ENCODE data around the gene ELK4.

Gene ELK4

DNA sequence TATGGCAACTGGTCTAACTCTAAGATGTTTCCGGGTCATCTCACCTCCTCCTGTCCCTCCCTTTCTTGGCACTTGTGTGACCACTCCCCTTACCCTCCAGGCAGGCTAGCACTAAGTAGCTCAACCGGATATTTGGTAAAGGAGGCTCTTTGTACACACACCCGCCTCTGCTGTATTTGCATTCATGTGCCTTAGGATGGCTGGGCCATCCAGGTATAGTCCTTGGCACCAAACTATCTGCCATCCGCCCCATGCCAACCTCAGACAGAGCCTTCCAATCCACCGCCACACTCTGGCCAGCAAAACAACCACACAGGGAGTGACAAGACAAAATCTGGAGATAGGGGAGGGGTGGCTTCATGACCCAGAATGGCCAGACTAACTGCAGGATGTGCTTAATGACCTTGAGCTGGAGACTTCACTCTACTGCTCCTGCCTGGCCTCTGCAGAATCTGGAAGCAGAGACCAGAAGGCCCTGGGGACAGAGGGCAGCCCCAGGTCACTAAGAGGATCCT lies 67.8 kb downstream of the ELK4 start:
- DNase-seq (ENCODE audit: low read depth), result no peak
- no peak for TF ChIP-seq CTCF (conservative IDR thresholded peaks at IDR 0.05; ENCODE audit: low read depth, low read length)
- no peak overlapping the region for H3K4me3 ChIP-seq (ENCODE audit: low read length)

GRCh38 chr1:205561501-205562203 lies 70.2 kb downstream of the ELK4 start:
- no peak overlapping the region for H3K4me3 ChIP-seq (ENCODE audit: low read length)
- no peak for DNase-seq (ENCODE audit: low read depth)
- no peak for TF ChIP-seq CTCF (conservative IDR thresholded peaks at IDR 0.05; ENCODE audit: low read depth, low read length)

All from retinal pigment epithelial cell (primary cell).